Trophoblast cell (in vitro differentiated cells and primary cell): ENCODE results near the gene RTP5.

ENCODE experiments used
- DNase-seq, 2 donors: peaks; one replicate each; pipeline ENCODE4 v3.0.0-alpha.2; 2016
- H2AFZ ChIP-seq: 2 replicates; pipeline ENCODE4 v1.6.1; 2013; ENCODE audit warnings: low read length, moderate library complexity, mild to moderate bottlenecking; ENCODE audit not compliant: insufficient read depth, poor library complexity
- H2AK5ac ChIP-seq: 2 replicates; pipeline ENCODE4 v1.6.1; 2013; ENCODE audit warnings: mild to moderate bottlenecking, low read length
- H2BK120ac ChIP-seq: 2 replicates; pipeline ENCODE4 v1.6.1; 2013; ENCODE audit warnings: low read length, mild to moderate bottlenecking, moderate library complexity; ENCODE audit not compliant: insufficient read depth, poor library complexity
- H2BK12ac ChIP-seq: 2 replicates; pipeline ENCODE4 v1.6.1; 2013; ENCODE audit warnings: mild to moderate bottlenecking, low read length, moderate library complexity
- H2BK5ac ChIP-seq: 2 replicates; pipeline ENCODE4 v1.6.1; 2013; ENCODE audit warnings: low read length, low read depth, moderate library complexity, mild to moderate bottlenecking; ENCODE audit not compliant: poor library complexity
- H3K14ac ChIP-seq: 2 replicates; pipeline ENCODE4 v1.6.1; 2013; ENCODE audit warnings: mild to moderate bottlenecking, low read length
- H3K18ac ChIP-seq: 2 replicates; pipeline ENCODE4 v1.6.1; 2013; ENCODE audit warnings: mild to moderate bottlenecking, low read length
- H3K23ac ChIP-seq: 2 replicates; pipeline ENCODE4 v1.6.1; 2013; ENCODE audit warnings: low read length
- H3K27ac ChIP-seq: 2 replicates; pipeline ENCODE4 v1.5.1; 2013; ENCODE audit warnings: low read depth, mild to moderate bottlenecking, inconsistent platforms, low read length, moderate library complexity
- H3K27me3 ChIP-seq: 2 replicates; pipeline ENCODE4 v1.6.1; 2013; ENCODE audit warnings: inconsistent platforms, mild to moderate bottlenecking, low read length, moderate library complexity; ENCODE audit not compliant: insufficient read depth
- H3K36me3 ChIP-seq, 2 experiments: 1 replicate in 1 of 2; 2 replicates in 1 of 2; pipeline ENCODE4 v1.6.1; 2013; ENCODE audit warnings: low read length in 2 of 2, mild to moderate bottlenecking in 2 of 2, moderate library complexity in 1 of 2; ENCODE audit not compliant: insufficient read depth in 2 of 2, control insufficient read depth in 1 of 2
- H3K4ac ChIP-seq: 2 replicates; pipeline ENCODE4 v1.6.1; 2013; ENCODE audit warnings: low read depth, mild to moderate bottlenecking, low read length, moderate library complexity
- H3K4me1 ChIP-seq, 2 experiments: 1 replicate in 1 of 2; 2 replicates in 1 of 2; pipeline ENCODE4 v1.6.1; 2013; ENCODE audit warnings: low read length in 2 of 2, mild to moderate bottlenecking in 2 of 2, moderate library complexity in 1 of 2; ENCODE audit not compliant: insufficient read depth in 2 of 2, control insufficient read depth in 1 of 2
- H3K4me2 ChIP-seq: 2 replicates; pipeline ENCODE4 v1.6.1; 2013; ENCODE audit warnings: inconsistent platforms, mild to moderate bottlenecking, low read length, moderate library complexity
- H3K4me3 ChIP-seq: 2 replicates; pipeline ENCODE4 v1.5.1; 2013; ENCODE audit warnings: mild to moderate bottlenecking, low read depth, low read length, inconsistent platforms
- H3K79me1 ChIP-seq: one replicate; pipeline ENCODE4 v1.6.1; 2013; ENCODE audit warnings: low read length
- H3K79me2 ChIP-seq: 2 replicates; pipeline ENCODE4 v1.6.1; 2013; ENCODE audit warnings: low read length, mild to moderate bottlenecking; ENCODE audit not compliant: control insufficient read depth, insufficient read depth, poor library complexity
- H3K9ac ChIP-seq: 2 replicates; pipeline ENCODE4 v1.6.1; 2013; ENCODE audit warnings: mild to moderate bottlenecking, low read length
- H3K9me3 ChIP-seq: 2 replicates; pipeline ENCODE4 v1.6.1; 2013; ENCODE audit warnings: low read depth, mild to moderate bottlenecking, control low read depth, inconsistent platforms, low read length; ENCODE audit not compliant: insufficient read depth
- H4K12ac ChIP-seq: 2 replicates; pipeline ENCODE4 v1.6.1; 2013; ENCODE audit warnings: low read depth, mild to moderate bottlenecking, low read length, moderate library complexity
- H4K8ac ChIP-seq: 2 replicates; pipeline ENCODE4 v1.6.1; 2013; ENCODE audit warnings: low read depth, mild to moderate bottlenecking, low read length, moderate library complexity
- H4K91ac ChIP-seq: one replicate; pipeline ENCODE4 v1.6.1; 2013; ENCODE audit warnings: low read depth, mild to moderate bottlenecking, low read length, moderate library complexity
- WGBS: extraction: QIAGEN DNeasy Blood & Tissue Kit; methylation state at CpG from one replicate; pipeline ENCODE4 v1.1.7; 2013; ENCODE audit warnings: missing lambda C conversion rate; ENCODE audit not compliant: insufficient read length, insufficient coverage; ENCODE audit errors: extremely low coverage; 5-methylcytosine and 5-hydroxymethylcytosine counted together

Gene RTP5

DNA sequence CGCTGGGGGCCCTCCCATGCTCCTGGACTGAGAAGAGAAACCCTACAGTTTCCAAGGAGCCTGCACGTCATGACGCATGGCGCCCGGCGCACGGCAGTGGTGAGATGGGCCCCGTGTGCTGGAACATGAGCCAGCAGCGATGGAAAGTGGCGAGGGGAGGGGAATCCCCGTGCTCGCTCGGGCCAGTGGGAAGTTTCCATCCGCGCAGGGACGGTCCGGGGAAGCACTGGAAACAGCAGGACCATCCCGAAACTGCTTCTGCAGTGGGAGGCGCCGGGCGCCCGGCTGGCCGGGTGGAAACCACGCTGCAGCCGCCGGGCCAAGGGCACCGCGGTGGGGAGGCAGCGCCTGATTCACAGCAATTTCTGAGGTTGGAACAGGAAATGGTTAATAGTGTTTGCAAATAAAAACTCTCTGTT is 6.0 kb upstream of the RTP5 start:
- WGBS: no CpG with 5 or more reads among the region's 29 CpGs
- H3K9ac ChIP-seq: no peak overlapping the region
- H3K23ac ChIP-seq: no peak overlapping the region
- H3K79me1 ChIP-seq: no peaks in the 10 kb centered on the region
- no peaks in the 10 kb centered on the region for H3K4me1 ChIP-seq
- H4K91ac ChIP-seq: no peak overlapping the region
- H3K14ac ChIP-seq: no peak overlapping the region
- no peak overlapping the region for H4K12ac ChIP-seq
- no peak overlapping the region for H3K27ac ChIP-seq
- H3K79me2 ChIP-seq: no peaks in the 10 kb centered on the region
- no peaks in the 10 kb centered on the region for H3K27me3 ChIP-seq
- peak in 1 of 2 donors; percentile 27 for DNase-seq
- H3K9me3 ChIP-seq: peaks cover 19% of the 10 kb centered on the region
- H3K36me3 ChIP-seq: no peaks in the 10 kb centered on the region
- H2BK5ac ChIP-seq: no peak overlapping the region
- H2AFZ ChIP-seq: no peak overlapping the region
- H3K4me3 ChIP-seq: no peak overlapping the region
- no peak overlapping the region for H2BK120ac ChIP-seq
- no peak overlapping the region for H3K4me2 ChIP-seq
- H3K18ac ChIP-seq: no peak overlapping the region
- no peak overlapping the region for H2BK12ac ChIP-seq
- H4K8ac ChIP-seq: no peak overlapping the region
- no peak overlapping the region for H2AK5ac ChIP-seq
- no peak overlapping the region for H3K4ac ChIP-seq

DNA sequence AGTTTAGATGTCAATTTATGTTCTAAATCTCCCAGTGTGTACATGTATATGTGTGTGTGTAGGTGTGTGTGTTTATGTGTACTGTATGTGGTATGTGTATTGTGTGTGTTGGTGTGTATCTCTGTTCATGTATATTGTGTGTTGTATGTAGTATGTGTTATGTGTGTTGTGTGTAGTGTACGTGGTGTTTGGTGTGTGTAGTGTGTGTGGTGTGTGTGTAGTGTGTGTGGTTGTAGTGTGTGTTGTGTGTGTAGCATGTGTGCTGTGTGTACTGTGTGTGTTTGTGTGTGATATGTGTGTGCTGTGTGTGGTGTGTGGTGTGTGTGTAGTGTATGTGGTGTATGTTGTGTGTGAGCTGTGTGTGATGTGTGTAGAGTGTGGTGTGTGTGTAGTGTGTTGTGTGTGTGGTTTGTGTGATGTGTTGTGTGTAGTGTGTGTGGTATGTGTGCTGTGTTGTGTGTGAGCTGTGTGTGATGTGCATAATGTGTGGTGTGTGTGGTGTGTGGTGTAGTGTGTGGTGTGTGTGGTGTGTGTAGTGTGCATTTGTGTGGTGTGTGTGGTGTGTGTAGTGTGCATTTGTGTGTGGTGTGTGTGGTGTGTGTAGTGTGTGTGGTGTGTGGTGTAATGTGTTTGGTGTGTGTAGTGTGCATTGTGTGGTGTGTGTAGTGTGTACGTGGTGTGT is 5.2 kb upstream of the RTP5 start:
- peaks cover 19% of the 10 kb centered on the region for H3K9me3 ChIP-seq
- H2BK12ac ChIP-seq: no peak overlapping the region

DNA sequence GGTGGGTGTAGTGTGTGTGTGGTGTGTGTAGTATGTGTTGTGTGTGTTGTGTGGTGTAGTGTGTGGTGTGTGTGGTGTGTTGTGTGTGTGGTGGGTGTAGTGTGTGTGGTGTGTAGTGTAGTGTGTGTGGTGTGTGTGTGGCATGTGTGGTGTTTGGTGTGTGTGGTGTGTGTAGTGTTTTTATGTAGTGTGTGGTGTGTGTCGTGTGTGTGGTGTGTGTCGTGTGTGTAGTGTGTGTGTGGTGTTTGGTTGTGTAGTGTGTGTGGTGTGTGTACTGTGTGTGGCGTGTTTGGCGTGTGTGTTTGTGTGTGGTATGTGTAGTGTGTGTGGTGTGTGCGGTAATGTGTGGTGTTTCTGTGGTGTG is 4.7 kb upstream of the RTP5 start:
- no peak for DNase-seq
- Histone ChIP-seq H3K4me3 (peak overlapping the region; percentile 58), H2AFZ (no peak overlapping the region), H3K4me1 (no peaks in the 10 kb centered on the region), H3K9ac (no peak overlapping the region), H3K36me3 (no peaks in the 10 kb centered on the region), H4K12ac (no peak overlapping the region), H3K4me2 (no peak overlapping the region), H4K8ac (no peak overlapping the region), H3K14ac (no peak overlapping the region), H2BK5ac (no peak overlapping the region), H2BK120ac (no peak overlapping the region), H3K23ac (peak overlapping the region; percentile 66), H3K9me3 (peaks cover 19% of the 10 kb centered on the region), H3K18ac (no peak overlapping the region), H4K91ac (no peak overlapping the region), H3K4ac (no peak overlapping the region), H2AK5ac (no peak overlapping the region), H3K27ac (no peak overlapping the region), H3K79me2 (no peaks in the 10 kb centered on the region), H3K79me1 (no peaks in the 10 kb centered on the region), H3K27me3 (no peaks in the 10 kb centered on the region), H2BK12ac (no peak overlapping the region)
- WGBS: 100% methylated on average over 5 of the region's 5 CpGs

More for the DNA sequence above, 5.2 kb upstream of the RTP5 start:
- Histone ChIP-seq H4K12ac (no peak overlapping the region), H3K79me2 (no peaks in the 10 kb centered on the region), H3K4me2 (peak overlapping the region; percentile 35), H3K9ac (no peak overlapping the region), H4K91ac (no peak overlapping the region), H4K8ac (no peak overlapping the region), H2AK5ac (no peak overlapping the region), H3K79me1 (no peaks in the 10 kb centered on the region), H3K4me3 (peak overlapping the region; percentile 58), H3K18ac (no peak overlapping the region), H2BK5ac (no peak overlapping the region), H3K4ac (no peak overlapping the region), H3K27me3 (no peaks in the 10 kb centered on the region), H3K27ac (no peak overlapping the region), H2BK120ac (no peak overlapping the region), H3K4me1 (no peaks in the 10 kb centered on the region), H3K36me3 (no peaks in the 10 kb centered on the region), H3K14ac (no peak overlapping the region), H2AFZ (no peak overlapping the region), H3K23ac (peak overlapping the region; percentile 69)
- WGBS: 100% methylated on average over 2 of the region's 2 CpGs
- DNase-seq: no peak

DNA sequence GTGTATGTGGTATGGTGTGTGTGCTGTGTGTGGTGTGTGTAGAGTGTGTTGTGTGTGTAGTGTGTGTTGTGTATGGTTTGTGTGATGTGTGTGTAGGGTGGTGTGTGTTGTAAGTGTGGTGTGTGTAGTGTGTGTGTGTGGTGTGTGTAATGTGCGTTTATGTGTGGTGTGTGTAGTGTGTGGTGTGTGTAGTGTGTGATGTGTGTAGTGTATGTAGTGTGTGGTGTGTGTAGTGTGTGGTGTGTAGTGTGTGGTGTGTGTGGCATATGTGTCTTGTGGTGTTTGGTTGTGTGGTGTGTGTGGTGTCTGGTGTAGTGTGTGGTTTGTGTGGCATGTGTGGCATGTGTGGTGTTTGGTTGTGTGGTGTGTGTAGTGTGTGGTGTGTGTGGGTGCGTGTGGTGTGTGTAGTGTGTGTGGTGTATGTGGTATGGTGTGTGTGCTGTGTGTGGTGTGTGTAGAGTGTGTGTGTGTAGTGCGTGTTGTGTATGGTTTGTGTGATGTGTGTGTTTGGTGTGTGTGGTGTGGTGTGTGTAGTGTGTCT is 4.0 kb upstream of the RTP5 start:
- no peak overlapping the region for H2AK5ac ChIP-seq
- H3K18ac ChIP-seq: no peak overlapping the region
- 100% methylated on average over 3 of the region's 3 CpGs for WGBS
- H3K79me2 ChIP-seq: no peaks in the 10 kb centered on the region
- H3K4me3 ChIP-seq: peak overlapping the region; percentile 58
- no peaks in the 10 kb centered on the region for H3K4me1 ChIP-seq
- no peaks in the 10 kb centered on the region for H3K36me3 ChIP-seq
- no peak overlapping the region for H2AFZ ChIP-seq
- H2BK5ac ChIP-seq: no peak overlapping the region
- H4K12ac ChIP-seq: no peak overlapping the region
- no peak overlapping the region for H3K14ac ChIP-seq
- no peak for DNase-seq
- H2BK12ac ChIP-seq: no peak overlapping the region
- H2BK120ac ChIP-seq: no peak overlapping the region
- no peak overlapping the region for H3K9ac ChIP-seq
- peak overlapping the region; percentile 66 for H3K23ac ChIP-seq
- H3K27me3 ChIP-seq: no peaks in the 10 kb centered on the region
- no peak overlapping the region for H4K8ac ChIP-seq
- no peak overlapping the region for H4K91ac ChIP-seq
- no peaks in the 10 kb centered on the region for H3K79me1 ChIP-seq
- no peak overlapping the region for H3K4ac ChIP-seq
- H3K4me2 ChIP-seq: no peak overlapping the region
- peaks cover 19% of the 10 kb centered on the region for H3K9me3 ChIP-seq
- no peak overlapping the region for H3K27ac ChIP-seq
